Fibroblast of skin of right quadriceps (primary cell): ENCODE measurements around the gene CCDC47.

Experiments used
- DNase-seq: peaks from one replicate; pipeline ENCODE4 v3.0.0-alpha.2; 2013

CCDC47 gene

GRCh38 chr17:63718988-63719387, 54.4 kb downstream of the CCDC47 start:
- DNase-seq, result no peak

- no peak for DNase-seq
Observed at GRCh38 chr17:63716426-63716825, 57.0 kb downstream of the CCDC47 start.

- no peak for DNase-seq
Observed at GRCh38 chr17:63714550-63715277, 58.7 kb downstream of the CCDC47 start.

- DNase-seq, result no peak
Observed at GRCh38 chr17:63709110-63709509, 64.3 kb downstream of the CCDC47 start.

GRCh38 chr17:63707151-63707550, 66.2 kb downstream of the CCDC47 start:
- DNase-seq, result no peak

- DNase-seq, result no peak
Observed at GRCh38 chr17:63706336-63707082, 66.9 kb downstream of the CCDC47 start.

GRCh38 chr17:63705657-63706056, 67.7 kb downstream of the CCDC47 start:
- no peak for DNase-seq

GRCh38 chr17:63704836-63705235, 68.6 kb downstream of the CCDC47 start:
- DNase-seq, result no peak

GRCh38 chr17:63704259-63704576, 69.2 kb downstream of the CCDC47 start:
- no peak for DNase-seq

- no peak for DNase-seq
Observed at GRCh38 chr17:63703556-63704258, 69.7 kb downstream of the CCDC47 start.

- no peak for DNase-seq
Observed at GRCh38 chr17:63703029-63703428, 70.4 kb downstream of the CCDC47 start.

GRCh38 chr17:63702721-63703015, 70.7 kb downstream of the CCDC47 start:
- no peak for DNase-seq

- no peak for DNase-seq
Observed at GRCh38 chr17:63701868-63702720, 71.3 kb downstream of the CCDC47 start.

GRCh38 chr17:63701456-63701820, 72.0 kb downstream of the CCDC47 start:
- DNase-seq, result no peak

GRCh38 chr17:63700528-63701455, 72.6 kb downstream of the CCDC47 start:
- DNase-seq, result peak; percentile 57

- peak; percentile 66 for DNase-seq
Observed at GRCh38 chr17:63699638-63700527, 73.5 kb downstream of the CCDC47 start, which contains the start of gene LIMD2. LIMD2 (minus strand) TSS chr17:63700125; CDS start chr17:63699298, 827 bp downstream.

- DNase-seq, result peak; percentile 74
Observed at GRCh38 chr17:63698886-63699637, 74.3 kb downstream of the CCDC47 start.

GRCh38 chr17:63698381-63698885, 75.0 kb downstream of the CCDC47 start:
- DNase-seq, result no peak

GRCh38 chr17:63697341-63698286, 75.8 kb downstream of the CCDC47 start:
- peak; percentile 28 for DNase-seq
